HepG2 (cell line): ENCODE results near the gene IMPDH1. TPM values are rescaled to one million over a fixed set of nuclear protein-coding genes. Genes with fewer than 3 reads are reported as not detected.

ENCODE experiments used
- ATAC-seq: fragments of 200-7000 bp; cut with Tn5 transposase; 3 replicates; pipeline ENCODE4 v1.9.1; 2020; ENCODE audit warnings: mild to moderate bottlenecking, moderate library complexity
- BruUV-seq: library from RNA; stranded (reverse); fragments of 400-500 nt; replicated peaks from 2 replicates; lab custom pipeline; 2021; lab: Mats Ljungman, UMichigan
- CTCF ChIA-PET: fragments of 300-600 bp; formaldehyde crosslinking; extraction: SDS; loops from one replicate; lab custom pipeline; 2021; ENCODE audit warnings: low total read pairs, inconsistent platforms, low intra/inter-chr PET ratio; lab: Yijun Ruan, JAX
- POLR2A ChIA-PET: fragments of 350-600 bp; sonication (Branson Sonifier 250); formaldehyde crosslinking; loops from one replicate; lab custom pipeline; 2020; ENCODE audit warnings: antibody characterized with exemption, inconsistent platforms; lab: Yijun Ruan, JAX
- DNase-seq: peaks from one replicate; pipeline ENCODE4 v3.0.0-alpha.2; 2015; ENCODE audit warnings: low spot score
- FAIRE-seq: peaks from 3 replicates; lab custom pipeline; 2011; peaks lifted over from hg19 to GRCh38; lab: Jason Lieb, UNC
- H2AFZ ChIP-seq: one replicate; pipeline ENCODE4 v1.6.1; 2011; ENCODE audit warnings: low read length, inconsistent platforms
- H3K27ac ChIP-seq: fragments of 300-600 bp; 3 replicates; pipeline ENCODE4 v1.8.0; 2011; ENCODE audit warnings: mixed run types, mild to moderate bottlenecking, mixed read lengths, low read length, inconsistent platforms; ENCODE audit not compliant: insufficient read depth; ENCODE audit errors: extremely low read length
- H3K27me3 ChIP-seq, 2 experiments: fragments of 200-600 bp in 1 of 2; 2 replicates in 1 of 2; 3 replicates in 1 of 2; pipeline versions ENCODE4 v1.6.0 to v1.8.0; 2011; ENCODE audit warnings: low read length in 2 of 2, mild to moderate bottlenecking in 2 of 2, moderate library complexity in 2 of 2, inconsistent platforms in 1 of 2; ENCODE audit not compliant: insufficient read depth in 2 of 2, control insufficient read depth in 1 of 2
- H3K36me3 ChIP-seq, 2 experiments: fragments of 200-600 bp in 1 of 2; replicated peaks in 1 of 2; 2 replicates in 1 of 2; 3 replicates in 1 of 2; pipeline versions ENCODE4 v1.5.1 to v1.8.0; 2011; ENCODE audit warnings: low read length in 2 of 2, inconsistent platforms in 1 of 2; ENCODE audit not compliant: insufficient read depth in 2 of 2, control insufficient read depth in 1 of 2
- H3K4me1 ChIP-seq: 2 replicates; pipeline ENCODE4 v1.5.1; 2012; ENCODE audit warnings: low read length, inconsistent platforms; ENCODE audit not compliant: insufficient read depth
- H3K4me2 ChIP-seq: 2 replicates; pipeline ENCODE4 v1.6.0; 2011; ENCODE audit warnings: low read depth, low read length, inconsistent platforms
- H3K4me3 ChIP-seq, 3 experiments: fragments of 200-600 bp in 1 of 3; sonication (generic), shearing (Covaris generic) in 1 of 3; replicated peaks in 1 of 3; 2 replicates each; pipeline ENCODE4 v1.5.1; 2011 to 2016; ENCODE audit warnings: low read length in 3 of 3, inconsistent platforms in 2 of 3, low read depth in 2 of 3, mild to moderate bottlenecking in 2 of 3, control low read depth in 1 of 3, mixed read lengths in 1 of 3; ENCODE audit not compliant: insufficient read depth in 1 of 3
- H3K79me2 ChIP-seq: one replicate; pipeline ENCODE4 v1.6.1; 2011; ENCODE audit warnings: low read length, inconsistent platforms; ENCODE audit not compliant: insufficient read depth
- H3K9ac ChIP-seq: 2 replicates; pipeline ENCODE4 v1.6.0; 2011; ENCODE audit warnings: mild to moderate bottlenecking, low read depth, low read length, inconsistent platforms; ENCODE audit not compliant: insufficient read depth
- H3K9me3 ChIP-seq: 2 replicates; pipeline ENCODE4 v1.5.1; 2012; ENCODE audit warnings: mild to moderate bottlenecking, low read length
- H4K20me1 ChIP-seq: 2 replicates; pipeline ENCODE4 v1.6.0; 2011; ENCODE audit warnings: inconsistent platforms, mild to moderate bottlenecking, low read length, moderate library complexity; ENCODE audit not compliant: insufficient read depth
- MEF2D ChIP-seq: sonication (generic); formaldehyde crosslinking; IDR thresholded peaks from 2 replicates; pipeline ENCODE4 v1.5.1; 2020; ENCODE audit warnings: mild to moderate bottlenecking, missing genetic modification reagents
- SMARCC2 ChIP-seq: fragments of 450-650 bp; IDR thresholded peaks from 2 replicates; pipeline ENCODE4 v1.6.1; 2017; ENCODE audit warnings: antibody characterized with exemption, mild to moderate bottlenecking
- SMYD3 ChIP-seq: sonication (generic); formaldehyde crosslinking; IDR thresholded peaks from 2 replicates; pipeline ENCODE4 v1.8.1; 2023; ENCODE audit warnings: mild to moderate bottlenecking, missing genetic modification reagents
- SP2 ChIP-seq: sonication (generic); formaldehyde crosslinking; IDR thresholded peaks from 2 replicates; pipeline ENCODE4 v1.5.1; 2020; ENCODE audit warnings: mild to moderate bottlenecking, missing genetic modification reagents
- TBP ChIP-seq: sonication (generic); formaldehyde crosslinking; IDR thresholded peaks from 2 replicates; pipeline ENCODE4 v1.5.0; 2020; ENCODE audit warnings: missing genetic modification reagents
- ZNF563 ChIP-seq: sonication (generic); formaldehyde crosslinking; IDR thresholded peaks from 2 replicates; pipeline ENCODE4 v1.8.0; 2022; ENCODE audit warnings: mild to moderate bottlenecking, moderate library complexity, missing genetic modification reagents
- ZNF564 ChIP-seq: sonication (generic); formaldehyde crosslinking; IDR thresholded peaks from 2 replicates; pipeline ENCODE4 v1.8.1; 2023; ENCODE audit warnings: mild to moderate bottlenecking, missing genetic modification reagents
- ZSCAN21 ChIP-seq: sonication (generic); formaldehyde crosslinking; IDR thresholded peaks from 2 replicates; pipeline ENCODE4 v1.8.0; 2022; ENCODE audit warnings: mild to moderate bottlenecking, missing genetic modification reagents, moderate library complexity, borderline replicate concordance
- WGBS: methylation state at CpG from one replicate; pipeline ENCODE4 v1.1.6; 2017; ENCODE audit warnings: low lambda C conversion rate; 5-methylcytosine and 5-hydroxymethylcytosine counted together
- in situ Hi-C: cut with HindIII; loops from 2 replicates; pipeline ENCODE4 v1.10.0; 2017; ENCODE audit warnings: low pct_unique_long_range_greater_than_20kb; ENCODE audit not compliant: extremely low pct_ligation_motif_present
- intact Hi-C: fragments of 100-400 bp; cut with micrococcal nuclease; formaldehyde crosslinking; loops from one replicate; pipeline ENCODE4 v1.10.0; 2022; ENCODE audit not compliant: unreplicated experiment
- polyA plus RNA-seq, 8 experiments: library from polyadenylated mRNA; depleted of rRNA in 3 of 8; stranded (reverse) in 7 of 8; unstranded in 1 of 8; fragments of >200 nt; fragmentation: Illumina TruSeq in 4 of 8; extraction: Trizol in 4 of 8; gene quantifications; 2 replicates each; pipeline versions ENCODE4 v1.2.1 to v1.2.3, GENCODE V29; 2011 to 2016; ENCODE audit warnings: low read depth in 4 of 8, missing spikeins in 1 of 8, mixed read lengths in 1 of 8; ENCODE audit not compliant: insufficient read depth in 1 of 8
- total RNA-seq, 5 experiments: library from RNA; depleted of rRNA; stranded (reverse); fragments of >200 nt; fragmentation: Illumina TruSeq; extraction: Trizol; gene quantifications; 2 replicates each; pipeline ENCODE4 v1.2.3, GENCODE V29; 2016; ENCODE audit warnings: low read depth in 1 of 5
- TF ChIP-seq, protein P1 (sequence below): sonication (generic); formaldehyde crosslinking; conservative IDR thresholded peaks from 2 replicates; pipeline ENCODE4 v1.8.0; 2022; ENCODE audit warnings: mild to moderate bottlenecking, moderate library complexity, missing genetic modification reagents
- TF ChIP-seq, protein P2 (sequence below), 2 experiments: sonication (generic) in 1 of 2; formaldehyde crosslinking in 1 of 2; IDR thresholded peaks; 2 replicates each; pipeline versions ENCODE4 v1.6.1 to v1.9.0; 2014 to 2022; ENCODE audit warnings: antibody characterized with exemption in 1 of 2, borderline replicate concordance in 1 of 2, inconsistent platforms in 1 of 2, low read depth in 1 of 2, missing genetic modification reagents in 1 of 2

Gene IMPDH1
- total and polyA plus RNA-seq, 2 of the 13 experiments (the other 11 are each of a cell fraction or from before 2014, with no cell fraction given), result 22.8 to 34.0 TPM

DNA sequence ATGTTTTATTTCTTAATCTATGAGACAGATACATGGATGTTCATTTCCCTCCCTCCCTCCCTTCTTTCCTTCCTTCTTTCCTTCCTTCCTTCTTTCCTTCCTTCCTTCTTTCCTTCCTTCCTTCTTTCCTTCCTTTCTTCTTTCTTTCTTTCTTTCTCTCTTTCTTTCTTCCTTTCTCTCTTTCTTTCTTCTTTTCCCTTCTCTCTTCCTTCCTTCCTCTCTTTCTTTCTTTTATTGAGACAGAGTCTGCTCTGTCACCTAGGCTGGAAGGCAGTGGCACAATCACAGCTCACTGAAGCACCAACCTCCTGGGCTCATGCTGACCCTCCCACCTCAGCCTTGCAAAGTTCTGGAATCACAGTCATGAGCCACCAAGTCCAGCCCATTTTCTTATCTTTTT lies 42.8 kb downstream of the IMPDH1 start:
- in situ Hi-C loops, result no loop called here
- no peak overlapping the region for H3K9ac ChIP-seq
- no peak for FAIRE-seq
- no peak overlapping the region for H3K4me3 ChIP-seq
- no peaks in the 10 kb centered on the region for H3K9me3 ChIP-seq
- no peaks in the 10 kb centered on the region for H3K36me3 ChIP-seq
- no peaks in the 10 kb centered on the region for H4K20me1 ChIP-seq
- no TSS peak for BruUV-seq
- CTCF ChIA-PET, result no interaction called here
- ATAC-seq, result no peak
- H3K27me3 ChIP-seq, result peaks cover 6 to 42% of the 10 kb centered on the region in 2 experiments; a peak in 4 of 5 replicates
- H2AFZ ChIP-seq, result no peak overlapping the region
- H3K79me2 ChIP-seq, result no peaks in the 10 kb centered on the region
- no peak for DNase-seq
- TF ChIP-seq ZNF564 (CRISPR knock-in tag) (no peak), SMYD3 (CRISPR knock-in tag) (no peak)
- TF ChIP-seq, all 625 proteins: peak for 0
- Histone ChIP-seq H3K27ac (no peak overlapping the region), H3K4me2 (no peak overlapping the region), H3K4me1 (peaks cover 3% of the 10 kb centered on the region; the same call in 1 of the 2 replicates)
- POLR2A ChIA-PET, result no interaction called here
- intact Hi-C loops, result no loop called here

DNA sequence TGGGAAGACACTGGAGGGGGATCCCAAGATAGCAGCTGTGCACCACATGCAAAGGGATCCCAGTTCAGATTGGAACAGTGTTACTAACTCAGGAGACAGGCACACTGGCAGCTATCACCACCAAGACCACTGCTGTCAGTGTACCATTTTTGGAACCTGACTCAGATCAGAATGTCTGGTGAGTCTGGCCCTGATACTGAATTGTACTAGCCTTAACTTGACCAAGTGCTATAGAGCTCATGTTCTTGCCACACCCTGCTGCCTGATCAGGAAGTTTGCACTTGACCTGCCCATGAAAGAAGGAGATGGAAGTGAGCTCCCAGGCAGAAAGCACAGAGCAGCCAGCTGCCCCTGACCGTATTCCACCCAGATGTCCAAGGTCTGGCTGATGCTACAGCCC lies 43.5 kb downstream of the IMPDH1 start:
- BruUV-seq, result no TSS peak
- Histone ChIP-seq H3K4me1 (peaks cover 7% of the 10 kb centered on the region; the same call in 1 of the 2 replicates), H3K4me2 (no peak overlapping the region), H3K9ac (no peak overlapping the region), H3K4me3 (no peak overlapping the region), H4K20me1 (no peaks in the 10 kb centered on the region), H3K27me3 (peaks cover 8 to 47% of the 10 kb centered on the region in 2 experiments; a peak in 4 of 5 replicates), H3K9me3 (no peaks in the 10 kb centered on the region), H3K36me3 (no peaks in the 10 kb centered on the region), H2AFZ (no peak overlapping the region), H3K79me2 (no peaks in the 10 kb centered on the region), H3K27ac (no peak overlapping the region)
- no peak for ATAC-seq
- ChIA-PET POLR2A (no interaction called here), CTCF (no interaction called here)
- no peak for DNase-seq
- FAIRE-seq, result no peak
- 11% methylated on average over 1 of the region's 1 CpG for WGBS
- in situ Hi-C loops (no loop called here), intact Hi-C loops (no loop called here)
- TF ChIP-seq ZSCAN21 (CRISPR knock-in tag) (no peak), SP2 (CRISPR knock-in tag) (no peak), SMARCC2 (no peak), MEF2D (CRISPR knock-in tag) (no peak), TBP (CRISPR knock-in tag) (no peak), ZNF563 (no peak)
- TF ChIP-seq, protein P1, sequence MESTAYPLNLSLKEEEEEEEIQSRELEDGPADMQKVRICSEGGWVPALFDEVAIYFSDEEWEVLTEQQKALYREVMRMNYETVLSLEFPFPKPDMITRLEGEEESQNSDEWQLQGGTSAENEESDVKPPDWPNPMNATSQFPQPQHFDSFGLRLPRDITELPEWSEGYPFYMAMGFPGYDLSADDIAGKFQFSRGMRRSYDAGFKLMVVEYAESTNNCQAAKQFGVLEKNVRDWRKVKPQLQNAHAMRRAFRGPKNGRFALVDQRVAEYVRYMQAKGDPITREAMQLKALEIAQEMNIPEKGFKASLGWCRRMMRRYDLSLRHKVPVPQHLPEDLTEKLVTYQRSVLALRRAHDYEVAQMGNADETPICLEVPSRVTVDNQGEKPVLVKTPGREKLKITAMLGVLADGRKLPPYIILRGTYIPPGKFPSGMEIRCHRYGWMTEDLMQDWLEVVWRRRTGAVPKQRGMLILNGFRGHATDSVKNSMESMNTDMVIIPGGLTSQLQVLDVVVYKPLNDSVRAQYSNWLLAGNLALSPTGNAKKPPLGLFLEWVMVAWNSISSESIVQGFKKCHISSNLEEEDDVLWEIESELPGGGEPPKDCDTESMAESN (CRISPR knock-in tag), result no peak
- TF ChIP-seq, protein P2, sequence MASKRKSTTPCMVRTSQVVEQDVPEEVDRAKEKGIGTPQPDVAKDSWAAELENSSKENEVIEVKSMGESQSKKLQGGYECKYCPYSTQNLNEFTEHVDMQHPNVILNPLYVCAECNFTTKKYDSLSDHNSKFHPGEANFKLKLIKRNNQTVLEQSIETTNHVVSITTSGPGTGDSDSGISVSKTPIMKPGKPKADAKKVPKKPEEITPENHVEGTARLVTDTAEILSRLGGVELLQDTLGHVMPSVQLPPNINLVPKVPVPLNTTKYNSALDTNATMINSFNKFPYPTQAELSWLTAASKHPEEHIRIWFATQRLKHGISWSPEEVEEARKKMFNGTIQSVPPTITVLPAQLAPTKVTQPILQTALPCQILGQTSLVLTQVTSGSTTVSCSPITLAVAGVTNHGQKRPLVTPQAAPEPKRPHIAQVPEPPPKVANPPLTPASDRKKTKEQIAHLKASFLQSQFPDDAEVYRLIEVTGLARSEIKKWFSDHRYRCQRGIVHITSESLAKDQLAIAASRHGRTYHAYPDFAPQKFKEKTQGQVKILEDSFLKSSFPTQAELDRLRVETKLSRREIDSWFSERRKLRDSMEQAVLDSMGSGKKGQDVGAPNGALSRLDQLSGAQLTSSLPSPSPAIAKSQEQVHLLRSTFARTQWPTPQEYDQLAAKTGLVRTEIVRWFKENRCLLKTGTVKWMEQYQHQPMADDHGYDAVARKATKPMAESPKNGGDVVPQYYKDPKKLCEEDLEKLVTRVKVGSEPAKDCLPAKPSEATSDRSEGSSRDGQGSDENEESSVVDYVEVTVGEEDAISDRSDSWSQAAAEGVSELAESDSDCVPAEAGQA (IDR thresholded peaks at IDR 0.05; ENCODE audit: low read depth), result no peak
- TF ChIP-seq, protein P2 (CRISPR knock-in tag; IDR thresholded peaks at IDR 0.05; ENCODE audit: borderline replicate concordance), result no peak
